ENCODE measurements around the gene ZIC1. TPM values are rescaled to one million over a fixed set of nuclear protein-coding genes. Genes with fewer than 3 reads are reported as not detected.

The ZIC1 gene
- polyA plus RNA-seq, 4 donors: 0.16 to 0.93 TPM; not detected in 2

DNA sequence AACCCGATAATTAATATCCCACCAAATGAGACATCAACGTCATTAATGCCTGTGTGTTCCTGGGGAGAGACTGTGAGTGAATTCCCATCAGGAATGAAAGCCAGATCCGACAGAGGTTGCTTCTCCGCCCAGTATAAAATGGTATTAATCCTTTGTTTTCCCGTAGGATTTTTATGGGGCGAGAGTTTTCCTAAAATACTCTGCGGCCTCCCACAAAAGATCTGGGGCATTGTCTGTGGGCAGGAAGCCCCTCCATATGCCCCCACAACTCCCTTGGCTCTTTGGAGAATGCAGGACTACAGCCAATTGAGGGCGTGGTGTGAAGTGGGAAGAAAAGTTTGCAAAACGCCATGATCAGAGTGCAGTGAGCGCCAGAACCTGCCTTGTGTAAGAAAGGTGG lies 29.5 kb upstream of the ZIC1 start:
- DNase-seq (ENCODE audit: low read depth in 4 of 4, low spot score in 2 of 4): no peak

DNA sequence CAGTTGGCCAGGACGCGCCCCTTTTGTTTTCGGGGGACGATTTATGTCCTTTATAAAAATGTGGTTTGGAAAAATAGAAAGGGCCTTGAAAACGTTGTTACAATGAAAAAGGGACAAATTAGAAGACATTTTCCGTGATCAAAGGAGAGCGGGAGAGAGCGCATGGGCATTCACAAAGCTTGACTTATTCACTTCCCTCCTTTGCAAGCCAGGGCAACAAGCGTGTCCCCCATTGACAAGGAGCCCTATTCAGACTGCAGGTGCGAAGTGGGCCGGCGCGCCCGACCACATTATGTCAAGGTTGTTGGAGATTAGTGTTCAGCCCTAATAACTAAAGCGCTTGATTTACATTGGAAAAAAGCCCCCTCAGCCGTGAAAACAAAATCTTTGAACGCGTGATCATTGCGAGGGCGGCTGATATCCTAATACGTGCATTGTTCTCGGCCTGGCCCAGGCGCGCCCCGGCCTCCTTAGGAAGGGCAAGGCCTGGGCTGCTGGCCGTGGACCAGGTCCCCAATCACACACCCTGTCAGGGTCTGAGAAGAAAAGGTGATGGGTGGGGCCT lies 28.7 kb upstream of the ZIC1 start:
- DNase-seq (ENCODE audit: low read depth in 4 of 4, low spot score in 2 of 4): no peak

DNA sequence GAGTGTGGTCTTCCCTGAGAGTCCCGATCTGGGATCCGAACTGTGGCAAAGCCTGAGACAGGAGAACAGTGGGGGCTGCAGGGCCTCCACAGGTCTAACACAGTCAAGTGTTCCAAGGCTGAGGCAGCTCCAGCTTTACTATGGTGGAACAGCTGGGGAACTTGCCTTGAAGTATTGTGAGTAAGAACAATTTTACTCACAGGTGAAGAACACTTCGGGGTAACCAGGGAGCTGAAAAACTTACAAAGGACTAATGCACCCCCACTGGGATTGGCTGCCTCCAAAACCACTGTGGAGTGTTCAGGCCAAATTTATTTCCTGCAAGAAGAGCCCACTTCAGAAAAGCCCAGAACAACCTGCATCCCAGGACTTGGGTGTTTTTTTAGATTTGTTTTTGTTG lies 28.2 kb upstream of the ZIC1 start:
- no peak for DNase-seq (ENCODE audit: low read depth in 4 of 4, low spot score in 2 of 4)

DNA sequence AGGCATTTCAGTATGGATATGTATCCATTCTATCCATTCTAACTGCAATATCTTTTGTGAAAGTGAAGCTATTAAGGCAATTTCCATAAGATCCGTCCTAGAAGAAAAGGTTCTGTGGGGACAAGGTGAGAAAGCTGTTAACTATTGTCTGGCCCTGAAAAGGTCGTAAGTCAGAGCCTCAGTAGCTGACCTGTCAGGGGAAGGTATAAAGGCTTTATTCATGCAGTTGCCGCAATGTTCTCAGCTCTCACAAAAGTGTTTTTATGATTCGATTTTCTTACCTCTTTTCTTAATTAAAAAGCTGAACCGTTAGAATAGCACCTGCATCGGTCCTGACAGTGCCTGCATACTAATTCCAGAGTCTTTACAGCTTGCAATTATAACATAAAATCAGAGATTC lies 27.6 kb upstream of the ZIC1 start:
- DNase-seq (ENCODE audit: low read depth in 4 of 4, low spot score in 2 of 4): no peak

DNA sequence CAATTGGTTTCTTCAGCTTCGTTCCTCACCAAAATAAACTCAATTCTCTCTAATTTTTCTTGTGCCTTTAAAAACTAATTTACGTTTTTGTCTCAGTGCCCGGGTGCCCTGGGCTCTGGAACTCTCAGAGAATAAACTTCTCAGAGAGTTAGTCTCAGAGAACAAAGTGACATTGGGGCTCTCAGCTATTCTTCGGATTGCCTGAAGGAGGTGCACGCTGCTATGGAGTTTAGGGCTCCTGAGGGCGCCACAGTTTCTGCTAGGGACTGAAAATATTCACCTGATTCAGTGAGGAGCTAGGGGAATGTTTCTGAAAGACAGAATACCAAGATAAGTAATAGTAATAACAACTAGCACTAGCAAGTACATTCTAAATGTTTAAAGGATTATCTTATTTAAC lies 25.5 kb upstream of the ZIC1 start:
- no peak for DNase-seq (ENCODE audit: low read depth in 4 of 4, low spot score in 2 of 4)

DNA sequence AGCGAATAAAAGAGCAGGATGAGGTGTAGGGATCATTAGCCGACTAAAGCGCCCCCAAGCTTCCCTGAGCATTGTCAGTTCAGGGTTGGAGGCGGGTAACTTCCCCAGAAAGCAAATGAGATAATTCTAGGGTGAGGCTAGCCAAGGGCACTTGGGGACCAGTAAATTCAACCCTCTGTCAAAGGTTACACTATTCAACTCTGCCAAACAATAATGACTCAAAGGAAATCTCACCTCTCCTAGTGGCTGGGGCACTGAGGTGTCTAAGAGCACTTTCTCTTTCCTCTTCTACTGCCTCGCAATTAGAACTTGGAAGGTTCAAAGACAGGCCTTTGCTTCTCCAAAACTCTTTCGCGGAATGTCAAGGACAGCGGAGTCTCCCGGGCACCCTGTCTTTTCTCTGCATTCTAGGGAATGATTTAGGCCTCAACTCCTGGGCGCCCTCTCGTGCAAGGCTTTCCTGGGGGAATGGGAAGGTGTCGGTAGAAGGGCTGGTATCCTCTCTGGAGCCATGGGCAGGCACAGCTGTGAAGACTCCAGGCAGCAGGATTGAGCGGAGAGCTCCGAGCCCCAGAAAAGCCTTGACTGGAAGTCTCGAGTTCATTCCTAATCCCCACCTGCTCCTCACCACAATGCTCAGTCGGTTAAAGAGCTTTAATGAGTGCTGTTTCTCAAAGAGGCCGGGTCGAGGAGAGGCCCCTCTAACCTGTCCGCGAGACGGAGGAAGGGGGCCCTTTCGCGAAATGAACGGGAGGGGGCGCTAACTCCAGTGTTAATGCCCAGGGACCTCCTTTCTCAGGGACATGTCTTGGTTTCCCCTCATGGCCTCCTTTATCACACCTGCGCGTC lies 24.7 kb upstream of the ZIC1 start:
- DNase-seq (ENCODE audit: low read depth in 4 of 4, low spot score in 2 of 4): no peak

DNA sequence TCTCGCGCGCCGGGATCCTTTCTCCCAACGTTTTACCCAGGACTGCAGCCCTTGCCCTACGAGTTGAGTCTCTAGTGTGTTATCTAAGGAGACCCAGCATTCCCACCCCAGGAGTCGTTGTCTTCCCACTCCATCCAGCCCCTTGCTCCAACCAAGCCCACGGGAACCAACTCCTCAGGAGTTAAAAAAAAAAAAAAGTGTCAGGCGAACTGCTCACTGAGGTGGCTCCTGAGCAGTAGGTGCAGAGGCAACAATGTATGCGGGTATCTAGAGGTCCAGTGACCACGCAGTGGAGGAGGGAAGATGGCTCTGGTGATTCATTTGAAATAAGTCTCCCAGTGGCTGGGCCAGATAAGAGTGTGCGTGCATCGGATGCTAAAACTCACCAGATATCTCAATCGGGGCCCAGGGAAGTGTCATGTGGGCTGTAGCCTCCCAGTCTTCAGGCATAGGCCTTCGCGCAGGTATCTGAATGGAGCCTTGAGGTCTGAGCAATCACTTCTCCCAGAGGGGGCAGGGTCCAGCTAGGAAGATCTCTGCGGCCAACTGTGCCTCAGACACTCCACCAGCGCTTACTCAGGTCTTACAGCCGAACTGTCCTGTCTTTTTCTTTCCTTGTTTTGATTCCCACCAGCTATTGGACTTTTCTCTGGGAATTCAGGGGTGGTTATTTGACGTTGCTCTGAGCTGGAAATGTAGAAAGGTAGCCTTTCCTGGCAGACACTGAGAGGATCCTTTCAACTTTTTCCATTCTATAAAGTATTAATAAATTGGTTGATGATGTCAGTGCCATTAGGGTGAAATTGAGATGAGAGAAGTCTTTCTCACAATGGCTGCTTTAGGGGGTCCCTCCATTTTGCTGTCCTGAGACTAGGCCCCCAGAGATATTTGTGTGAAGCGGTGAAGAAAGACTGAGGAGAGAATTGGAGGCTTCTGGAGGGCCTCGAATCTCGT lies 23.8 kb upstream of the ZIC1 start:
- no peak for DNase-seq (ENCODE audit: low read depth in 4 of 4, low spot score in 2 of 4)

DNA sequence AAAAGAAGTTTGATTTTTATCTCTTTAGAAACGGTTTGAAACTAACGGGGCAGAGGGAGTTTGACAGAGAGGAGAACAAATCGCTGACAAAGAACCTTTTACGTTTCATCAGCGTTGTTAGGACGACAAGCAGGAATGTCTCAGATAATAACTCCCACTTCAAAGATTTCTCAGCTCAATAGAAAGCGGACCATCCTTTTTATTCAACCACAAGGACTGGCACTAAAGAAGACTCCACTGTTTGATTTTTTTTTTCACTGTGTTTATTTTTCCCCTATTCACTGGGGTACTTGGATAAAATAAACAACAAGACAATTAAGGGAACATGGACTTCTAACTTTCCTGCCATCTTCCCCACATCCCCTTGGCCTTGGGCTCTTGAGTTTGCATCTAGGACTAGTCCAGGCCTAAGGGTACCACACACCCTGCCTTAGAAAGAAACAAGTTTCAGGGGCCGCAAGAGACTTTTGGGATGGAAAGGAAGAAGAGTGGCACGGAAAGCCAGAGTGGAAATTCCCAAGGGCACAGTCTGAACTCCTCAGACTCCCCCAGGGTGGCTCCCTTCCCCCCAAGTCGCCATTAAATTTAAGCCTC lies 21.8 kb upstream of the ZIC1 start:
- DNase-seq (ENCODE audit: low read depth in 4 of 4, low spot score in 2 of 4): no peak

DNA sequence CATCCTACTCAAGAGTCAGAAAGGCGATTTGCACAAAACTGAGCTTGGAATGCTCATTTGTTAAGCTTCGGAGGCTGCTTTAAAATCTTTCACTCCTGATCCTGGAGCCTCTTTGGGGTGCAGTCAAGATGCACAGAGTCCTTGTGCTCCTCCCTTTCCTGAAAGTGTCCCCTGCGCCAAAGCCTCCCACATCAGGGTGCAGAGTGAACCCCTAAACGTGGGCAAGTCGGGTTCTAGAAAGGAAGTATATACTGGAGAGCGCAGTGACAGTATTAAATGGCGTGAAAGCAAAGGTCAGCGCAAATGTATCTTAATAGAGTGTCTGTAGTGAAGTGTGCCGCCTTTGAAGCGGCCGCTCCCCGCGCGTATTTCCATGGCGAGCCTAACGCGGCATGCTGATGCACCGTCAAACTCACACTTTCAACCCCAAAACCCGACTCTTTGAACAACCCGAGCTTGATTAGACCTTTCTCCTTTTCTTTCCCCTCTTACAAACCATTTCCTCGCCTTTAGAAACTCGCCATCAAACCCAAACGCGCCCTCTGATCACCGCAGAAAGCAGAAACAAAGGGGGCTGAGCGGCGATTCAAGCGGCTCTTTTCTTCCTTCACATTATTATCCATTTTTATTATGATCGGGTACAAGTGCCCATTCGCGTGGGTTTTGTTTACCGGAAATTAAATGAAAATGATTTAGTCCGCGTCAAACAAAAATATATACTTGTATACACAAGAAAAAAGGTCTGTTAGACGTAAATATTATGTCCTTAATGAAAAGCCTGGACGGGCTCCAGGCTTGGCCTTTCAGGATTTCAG lies 21.1 kb upstream of the ZIC1 start:
- DNase-seq (ENCODE audit: low read depth in 4 of 4, low spot score in 2 of 4): no peak

DNA sequence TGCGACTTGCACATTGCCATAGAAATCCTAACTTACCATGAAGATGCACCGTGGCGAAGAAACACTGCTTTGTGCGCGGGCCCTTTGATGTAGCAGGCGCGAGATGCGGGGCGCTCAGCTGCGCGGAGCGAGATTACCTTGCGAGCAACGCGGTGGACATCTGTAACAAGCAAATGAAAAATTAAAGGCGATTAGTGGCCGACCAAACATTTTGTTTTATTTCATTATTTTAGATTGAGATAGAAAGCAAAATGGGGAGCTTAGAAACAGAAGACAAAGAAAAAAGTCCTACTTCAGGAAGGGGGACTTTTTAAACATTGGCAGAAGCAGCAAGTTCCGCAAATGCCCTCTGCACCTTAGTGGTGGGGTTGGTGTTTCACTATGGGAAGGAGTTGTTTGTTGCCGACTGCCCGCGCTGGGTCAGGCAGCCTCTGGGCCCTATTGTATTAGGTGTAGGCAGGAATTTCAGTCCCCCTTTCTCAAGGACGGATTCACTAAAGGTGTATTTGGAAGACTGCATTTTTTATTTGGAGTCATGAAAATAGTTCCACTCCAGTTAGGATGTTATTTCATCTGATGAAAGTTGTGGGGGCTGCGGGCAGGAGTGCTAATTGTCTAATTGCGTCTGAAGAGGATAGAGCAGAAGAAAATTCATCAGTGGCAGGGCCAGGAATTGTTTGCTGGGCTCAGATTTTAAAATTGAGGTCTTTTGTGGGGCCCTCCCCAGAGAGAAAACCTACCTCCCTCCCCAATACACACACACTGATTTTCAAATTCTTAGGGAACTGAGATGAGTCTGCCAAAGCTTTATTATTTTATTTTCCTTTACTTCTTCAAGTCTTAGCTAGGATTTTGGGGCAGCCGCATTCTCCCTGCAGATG lies 20.2 kb upstream of the ZIC1 start:
- DNase-seq (ENCODE audit: low read depth in 4 of 4, low spot score in 2 of 4): no peak

DNA sequence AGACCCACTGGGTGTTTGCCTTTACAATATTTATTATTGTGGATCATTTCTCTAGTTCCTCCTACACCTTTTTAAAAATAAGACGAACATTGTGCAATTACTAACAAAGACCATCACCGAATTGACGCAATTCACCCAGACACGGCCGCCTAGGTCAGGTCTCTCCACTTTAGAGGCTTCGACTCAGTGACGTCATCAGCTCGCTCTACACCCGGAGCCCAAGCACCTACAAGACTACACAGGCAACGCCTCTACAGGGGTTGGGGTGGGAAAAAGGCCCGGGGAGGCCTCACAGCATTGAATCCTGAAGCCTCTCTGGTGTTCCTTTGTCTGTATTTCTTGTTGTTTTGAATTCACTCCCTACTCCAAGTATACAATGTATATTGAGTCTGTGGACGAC lies 19.4 kb upstream of the ZIC1 start:
- DNase-seq (ENCODE audit: low read depth in 4 of 4, low spot score in 2 of 4): no peak

DNA sequence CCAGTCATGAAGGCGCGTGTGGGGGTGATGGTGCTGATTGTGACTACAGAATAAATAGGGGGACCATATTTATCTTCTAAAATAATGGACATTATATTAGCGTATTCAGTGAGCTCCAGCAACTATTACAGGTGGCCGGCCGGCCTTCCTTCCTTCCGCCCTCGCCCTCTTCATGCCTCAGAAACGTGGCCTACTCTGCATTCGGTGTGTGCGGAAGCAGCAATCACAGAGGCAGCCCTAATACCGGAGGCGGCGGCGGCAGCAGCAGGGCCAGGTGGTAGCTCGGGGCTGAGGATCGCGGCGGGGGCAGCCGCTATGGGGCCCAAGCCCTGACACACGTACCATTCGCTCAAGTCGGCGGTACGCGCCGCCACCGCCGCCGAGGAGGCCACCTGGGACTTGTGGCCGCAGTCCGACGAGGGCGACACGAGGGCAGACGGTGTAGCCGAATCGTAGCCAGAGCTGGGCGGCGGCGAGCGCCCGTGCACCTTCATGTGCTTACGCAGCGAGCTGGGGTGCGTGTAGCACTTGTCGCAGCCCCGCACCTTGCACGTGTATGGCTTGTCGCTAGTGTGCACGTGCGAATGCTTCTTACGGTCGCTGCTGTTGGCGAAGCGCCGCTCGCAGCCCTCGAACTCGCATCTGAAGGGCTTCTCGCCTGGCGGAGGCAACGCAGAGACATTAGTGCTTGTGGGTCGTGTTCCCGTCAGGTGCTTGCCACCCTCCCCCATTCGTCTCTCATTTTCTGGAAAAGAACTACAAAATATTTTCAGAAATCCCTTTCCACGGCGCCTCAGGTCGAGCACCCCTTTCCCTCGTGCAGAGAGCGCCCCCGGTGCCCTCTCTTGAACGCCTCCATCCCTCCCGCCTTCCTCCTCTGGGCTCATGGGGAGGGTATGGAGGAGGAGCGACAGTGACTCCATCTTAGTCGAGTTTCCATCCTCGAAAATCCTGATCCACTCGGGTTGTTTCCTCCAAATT lies 18.3 kb upstream of the ZIC1 start:
- no peak for DNase-seq (ENCODE audit: low read depth in 4 of 4, low spot score in 2 of 4)

DNA sequence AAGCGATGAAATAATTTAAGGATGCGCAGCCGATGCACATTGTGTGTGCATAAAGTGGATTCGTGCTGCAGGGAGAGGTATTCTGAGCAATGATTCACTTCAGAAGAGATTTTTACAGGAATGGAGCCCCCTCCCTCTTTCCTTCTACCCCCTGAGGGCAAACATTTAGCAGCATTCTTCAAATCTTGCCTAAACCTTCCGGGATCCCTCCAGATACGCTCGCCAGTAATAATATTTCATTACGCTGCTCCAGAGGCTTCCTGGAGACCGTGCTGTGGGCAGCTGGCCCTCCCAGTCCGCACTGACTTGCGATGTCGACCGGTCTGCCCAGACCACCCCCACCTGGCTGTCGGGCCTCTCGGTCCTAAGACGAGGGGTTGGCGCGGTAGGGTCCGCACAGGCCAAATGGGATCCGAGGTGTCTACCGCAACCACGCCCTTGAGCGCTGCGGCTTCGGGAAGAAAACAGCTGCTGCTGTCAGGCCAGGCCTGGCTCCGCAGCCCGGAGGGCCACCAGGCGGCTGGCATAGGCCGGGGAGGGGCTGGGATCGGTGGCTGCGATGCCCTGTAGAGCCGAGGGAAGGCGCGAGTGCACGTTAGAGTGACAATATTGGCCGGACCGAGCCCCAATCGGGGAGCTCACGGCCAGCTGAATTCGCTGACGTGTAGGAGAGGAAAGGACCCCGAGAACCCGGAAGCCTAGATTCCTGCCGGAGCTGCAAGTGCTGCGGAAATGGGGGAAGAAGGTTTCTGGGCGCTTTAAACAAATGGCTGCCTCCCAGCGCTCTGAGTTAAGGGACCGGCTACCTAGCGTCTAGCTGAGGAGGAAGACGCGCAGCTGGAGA lies 17.2 kb upstream of the ZIC1 start:
- no peak for DNase-seq (ENCODE audit: low read depth in 4 of 4, low spot score in 2 of 4)

DNA sequence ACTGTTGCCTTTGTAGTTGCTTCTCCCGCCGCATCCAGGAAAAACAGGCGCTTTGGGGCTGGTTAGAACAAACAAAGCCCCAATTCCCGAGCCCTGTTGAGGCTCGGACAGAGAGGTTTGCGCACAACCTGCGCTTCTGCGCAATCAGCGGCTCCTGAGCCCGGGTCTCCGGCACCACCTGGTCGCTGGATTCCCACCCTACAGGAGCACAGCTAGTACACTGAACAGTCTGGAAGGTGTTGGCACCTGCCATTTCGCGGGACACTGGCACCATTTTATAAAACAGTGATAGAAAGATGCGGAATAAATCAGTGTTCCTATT lies 16.6 kb upstream of the ZIC1 start:
- DNase-seq (ENCODE audit: low read depth in 4 of 4, low spot score in 2 of 4): no peak

DNA sequence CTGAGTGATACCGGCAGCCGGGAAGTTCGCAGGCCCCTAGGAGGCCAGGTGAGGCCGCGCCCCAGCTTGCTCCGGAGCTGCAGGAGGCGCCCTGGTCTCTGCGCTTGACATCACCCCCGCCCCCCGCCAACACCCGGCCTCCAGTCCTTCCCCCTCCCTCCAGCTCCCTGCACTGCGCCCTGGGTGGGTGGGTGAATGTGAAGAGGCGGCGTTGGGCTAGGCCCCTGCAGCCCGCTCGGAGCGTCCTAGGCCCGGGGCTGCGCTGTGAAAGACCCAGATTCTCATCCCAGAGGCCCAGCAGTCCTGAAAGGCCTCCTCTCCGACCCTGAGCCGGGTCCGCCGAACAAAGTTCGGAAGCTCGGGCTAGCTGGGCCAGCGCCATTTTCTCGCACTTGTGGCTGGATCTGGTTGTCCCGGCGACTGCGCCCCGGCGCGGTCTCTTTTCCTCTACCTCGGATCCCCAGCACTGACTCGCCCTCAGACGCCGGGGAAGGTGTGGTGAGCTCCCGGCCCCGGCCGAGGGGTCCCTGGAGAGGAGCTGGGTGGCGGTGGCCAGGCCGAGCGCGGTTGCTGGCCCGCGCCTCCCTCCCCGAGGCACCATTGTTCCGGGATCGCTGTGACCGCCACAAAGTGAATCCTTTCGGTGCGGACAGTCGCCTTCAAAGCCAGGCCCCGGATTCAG lies 15.8 kb upstream of the ZIC1 start:
- DNase-seq (ENCODE audit: low read depth in 4 of 4, low spot score in 2 of 4): no peak
